ENCODE measurements around the gene PICK1.

DNA sequence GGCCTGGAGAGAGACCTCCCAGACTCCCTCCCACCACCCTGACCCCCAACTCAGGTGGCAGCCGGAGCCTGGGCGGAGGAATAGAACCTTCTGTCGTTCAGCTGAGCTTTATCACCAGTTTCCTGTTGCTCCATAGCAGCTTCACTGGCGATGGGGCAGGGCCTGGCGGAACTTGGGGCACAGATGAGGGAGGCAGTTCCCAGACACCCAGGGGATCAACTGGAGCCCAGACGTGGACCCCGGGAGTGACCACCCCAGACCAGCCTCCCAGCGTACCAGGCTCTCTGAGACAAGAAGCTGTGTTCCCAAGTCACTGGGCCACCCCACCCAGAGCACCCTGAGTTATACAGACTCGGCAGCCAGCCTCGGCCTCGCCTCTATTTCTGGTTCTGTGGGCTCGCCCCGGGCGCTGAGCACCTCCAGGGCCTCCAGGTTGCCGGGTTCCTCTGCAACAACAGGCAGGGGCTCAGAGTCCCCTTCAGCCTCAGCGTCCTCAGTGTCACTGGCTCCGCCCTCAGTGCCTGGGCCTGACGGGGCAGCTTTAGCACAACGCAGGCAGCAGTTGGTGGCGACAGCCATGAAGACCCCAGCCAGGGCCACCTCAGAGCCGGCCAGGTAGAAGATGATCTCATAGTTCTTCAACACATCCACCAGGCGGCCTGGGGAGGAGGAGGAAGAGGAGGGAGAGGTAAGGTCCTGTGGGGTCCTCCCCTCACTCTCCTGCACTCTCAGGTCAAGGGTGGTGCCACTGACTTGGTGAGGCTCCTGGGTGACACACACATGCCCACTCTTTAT is 21.0 kb downstream of the PICK1 start:
- TF ChIP-seq, protein P1, sequence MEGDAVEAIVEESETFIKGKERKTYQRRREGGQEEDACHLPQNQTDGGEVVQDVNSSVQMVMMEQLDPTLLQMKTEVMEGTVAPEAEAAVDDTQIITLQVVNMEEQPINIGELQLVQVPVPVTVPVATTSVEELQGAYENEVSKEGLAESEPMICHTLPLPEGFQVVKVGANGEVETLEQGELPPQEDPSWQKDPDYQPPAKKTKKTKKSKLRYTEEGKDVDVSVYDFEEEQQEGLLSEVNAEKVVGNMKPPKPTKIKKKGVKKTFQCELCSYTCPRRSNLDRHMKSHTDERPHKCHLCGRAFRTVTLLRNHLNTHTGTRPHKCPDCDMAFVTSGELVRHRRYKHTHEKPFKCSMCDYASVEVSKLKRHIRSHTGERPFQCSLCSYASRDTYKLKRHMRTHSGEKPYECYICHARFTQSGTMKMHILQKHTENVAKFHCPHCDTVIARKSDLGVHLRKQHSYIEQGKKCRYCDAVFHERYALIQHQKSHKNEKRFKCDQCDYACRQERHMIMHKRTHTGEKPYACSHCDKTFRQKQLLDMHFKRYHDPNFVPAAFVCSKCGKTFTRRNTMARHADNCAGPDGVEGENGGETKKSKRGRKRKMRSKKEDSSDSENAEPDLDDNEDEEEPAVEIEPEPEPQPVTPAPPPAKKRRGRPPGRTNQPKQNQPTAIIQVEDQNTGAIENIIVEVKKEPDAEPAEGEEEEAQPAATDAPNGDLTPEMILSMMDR (IDR thresholded peaks at IDR 0.05) = no peak
- TF ChIP-seq ZFX (IDR thresholded peaks at IDR 0.05; ENCODE audit: borderline replicate concordance) = no peak

Measured in 22Rv1 (cell line).